ENCODE results near the gene ZNF750.

ZNF750 gene

GRCh38 chr17:82859431-82860403 lies 19.9 kb upstream of the ZNF750 start:
- no peak for DNase-seq

GRCh38 chr17:82858376-82859126 lies 18.7 kb upstream of the ZNF750 start:
- DNase-seq, result no peak

DNA sequence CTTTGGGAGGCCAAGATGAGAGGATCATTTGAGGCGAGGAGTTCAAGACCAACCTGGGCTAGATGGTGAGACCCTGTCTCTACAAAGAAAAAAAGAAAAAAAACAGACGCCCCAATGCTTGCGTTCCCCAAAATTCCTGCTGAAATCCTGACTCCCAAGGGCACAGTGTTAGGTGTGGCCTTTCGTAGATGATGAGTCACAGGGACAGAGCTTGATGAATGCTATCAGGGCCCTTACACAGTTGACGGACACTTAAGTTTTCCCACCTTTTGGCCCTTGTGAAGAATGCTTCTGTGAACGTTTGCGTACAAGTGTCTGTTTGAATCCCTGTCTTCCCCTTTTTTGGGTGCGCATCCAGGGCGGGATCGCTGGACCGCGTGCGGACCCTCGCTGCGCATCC lies 16.5 kb upstream of the ZNF750 start:
- DNase-seq, result no peak

GRCh38 chr17:82854226-82854625 lies 14.4 kb upstream of the ZNF750 start:
- no peak for DNase-seq

DNA sequence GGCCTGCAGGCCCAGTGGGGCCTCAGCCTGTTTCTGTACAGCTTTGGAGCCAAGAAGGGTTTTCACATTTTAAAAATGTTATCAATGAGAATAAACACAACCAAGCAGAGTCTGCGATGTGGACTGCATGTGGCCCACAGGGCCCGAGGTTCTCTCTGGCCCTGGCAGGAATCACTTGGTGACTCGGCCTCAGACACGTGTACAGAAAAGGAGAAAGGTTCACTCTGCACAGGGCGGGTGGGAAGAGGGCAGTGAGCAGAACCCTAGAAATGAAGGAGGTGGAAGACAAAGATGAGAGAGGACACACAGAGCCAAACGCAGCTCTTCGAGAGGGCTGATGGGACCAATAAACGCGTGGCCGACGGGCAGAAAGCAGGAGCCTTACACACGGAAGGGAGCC lies 11.6 kb upstream of the ZNF750 start:
- no peak for DNase-seq

DNA sequence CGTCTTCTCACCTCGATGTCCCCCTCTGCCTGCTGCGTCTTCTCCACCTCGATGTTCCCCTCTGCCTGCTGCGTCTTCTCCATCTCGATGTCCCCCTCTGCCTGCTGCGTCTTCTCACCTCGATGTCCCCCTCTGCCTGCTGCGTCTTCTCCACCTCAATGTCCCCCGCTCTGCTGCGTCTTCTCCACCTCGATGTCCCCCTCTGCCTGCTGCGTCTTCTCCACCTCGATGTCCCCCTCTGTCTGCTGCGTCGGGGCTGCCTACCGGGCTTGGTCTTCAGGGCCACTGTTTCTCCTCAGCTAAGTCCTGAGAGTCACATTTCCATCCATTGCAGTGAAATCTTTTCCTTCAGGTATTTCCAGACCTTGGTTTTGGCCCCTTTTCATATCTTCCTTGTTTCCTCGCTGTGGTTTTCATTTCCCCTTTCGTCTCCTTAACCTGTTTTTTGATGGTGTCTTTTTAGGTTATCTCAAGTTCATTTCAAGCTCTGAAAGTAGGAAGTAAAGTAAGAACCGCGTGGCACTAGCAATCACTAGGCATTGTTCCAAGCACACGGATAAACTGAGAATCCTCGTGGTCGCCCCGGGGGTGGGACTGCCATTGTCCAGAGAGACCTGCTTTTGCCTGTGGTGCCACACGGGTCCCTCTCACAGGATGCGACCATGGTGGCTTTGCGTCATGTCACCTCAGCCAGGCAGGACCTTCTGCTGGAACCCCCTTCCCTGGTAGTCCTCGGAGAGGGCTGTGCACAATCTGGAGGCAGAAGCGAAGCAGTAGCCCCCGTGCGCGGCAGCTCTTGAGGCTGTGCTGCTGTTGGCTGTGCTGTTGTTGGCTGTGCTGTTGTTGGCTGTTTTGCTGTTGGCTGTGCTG lies 9.5 kb upstream of the ZNF750 start:
- no peak for DNase-seq

- DNase-seq, result no peak
Observed at GRCh38 chr17:82848022-82848592, 8.3 kb upstream of the ZNF750 start.

DNA sequence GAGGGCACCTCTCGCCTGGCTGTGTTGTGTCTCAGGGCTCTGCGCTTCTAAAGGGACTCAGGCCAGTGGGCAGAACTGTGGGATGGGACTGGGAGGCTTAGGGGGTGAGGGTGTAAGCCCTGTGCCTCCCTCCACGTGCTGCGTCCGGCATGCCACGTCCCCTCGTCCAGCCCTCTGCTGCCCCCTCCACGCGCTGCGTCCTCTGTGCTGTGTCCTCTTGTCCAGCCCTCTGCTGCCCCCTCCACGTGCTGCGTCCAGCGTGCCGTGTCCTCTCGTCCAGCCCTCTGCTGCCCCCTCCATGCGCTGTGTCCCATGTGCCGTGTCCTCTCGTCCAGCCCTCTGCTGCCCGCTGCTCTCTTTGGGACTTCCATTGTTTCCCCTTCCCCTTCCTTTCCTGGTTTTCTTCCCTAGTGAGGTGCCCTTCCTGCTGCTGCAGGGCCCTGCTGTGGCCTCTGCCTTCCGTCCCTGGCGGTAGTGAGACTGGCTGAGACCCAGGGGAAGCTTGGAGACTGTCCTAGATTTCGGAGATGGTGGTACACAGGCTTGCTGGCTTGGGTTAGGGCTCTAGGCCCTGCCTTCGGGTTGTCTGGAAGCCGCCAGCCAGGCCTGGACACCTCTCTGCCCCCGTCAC lies 6.4 kb upstream of the ZNF750 start:
- DNase-seq, result no peak

DNA sequence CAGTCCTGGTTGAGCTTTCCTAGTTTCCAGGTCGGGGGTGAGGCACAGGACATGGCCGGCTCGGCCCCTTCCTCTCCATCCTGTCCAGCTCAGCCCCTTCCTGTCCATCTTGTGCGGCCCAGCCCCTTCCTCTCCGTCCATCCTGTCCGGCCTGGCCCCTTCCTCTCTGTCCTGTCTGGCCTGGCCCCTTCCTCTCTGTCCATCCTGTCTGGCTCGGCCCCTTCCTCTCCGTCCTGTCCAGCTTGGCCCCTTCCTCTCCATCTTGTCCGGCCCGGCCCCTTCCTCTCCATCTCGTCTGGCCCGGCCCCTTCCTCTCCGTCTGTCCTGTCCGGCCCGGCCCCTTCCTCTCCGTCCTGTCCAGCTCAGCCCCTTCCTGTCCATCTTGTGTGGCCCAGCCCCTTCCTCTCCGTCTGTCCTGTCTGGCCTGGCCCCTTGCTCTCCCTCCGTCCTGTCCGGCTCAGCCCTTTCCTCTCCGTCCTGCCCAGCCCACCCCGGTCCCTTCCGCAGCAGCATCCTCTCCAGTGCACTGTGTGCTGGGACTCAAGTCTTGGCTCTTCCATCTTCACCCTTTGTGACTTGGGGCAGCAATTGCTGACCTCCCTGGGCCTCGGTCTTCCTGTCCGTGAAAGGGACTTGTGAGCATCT lies 5.5 kb upstream of the ZNF750 start:
- no peak for DNase-seq

DNA sequence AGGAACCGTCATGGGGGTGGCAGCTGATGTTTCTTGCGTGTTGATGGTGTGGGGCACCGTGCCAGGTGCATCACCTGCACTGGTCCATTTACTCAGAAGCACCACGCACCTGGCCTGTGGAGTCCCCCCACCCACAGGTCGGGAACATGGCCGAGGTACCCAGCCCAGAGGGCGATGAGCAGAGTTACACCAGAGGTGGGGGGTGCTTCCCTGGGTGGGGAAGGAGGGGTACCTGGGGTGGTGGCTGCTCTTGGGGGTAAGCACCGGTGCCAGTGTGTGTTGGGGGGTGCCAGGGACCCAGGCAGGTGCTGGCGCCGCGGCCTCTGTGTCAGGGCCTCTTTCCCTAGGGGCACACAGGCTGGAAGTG lies 5.0 kb upstream of the ZNF750 start:
- no peak for DNase-seq

- DNase-seq, result no peak
Observed at GRCh38 chr17:82843904-82844680, 4.3 kb upstream of the ZNF750 start.

GRCh38 chr17:82841921-82842596 lies 2.2 kb upstream of the ZNF750 start:
- DNase-seq, result no peak

DNA sequence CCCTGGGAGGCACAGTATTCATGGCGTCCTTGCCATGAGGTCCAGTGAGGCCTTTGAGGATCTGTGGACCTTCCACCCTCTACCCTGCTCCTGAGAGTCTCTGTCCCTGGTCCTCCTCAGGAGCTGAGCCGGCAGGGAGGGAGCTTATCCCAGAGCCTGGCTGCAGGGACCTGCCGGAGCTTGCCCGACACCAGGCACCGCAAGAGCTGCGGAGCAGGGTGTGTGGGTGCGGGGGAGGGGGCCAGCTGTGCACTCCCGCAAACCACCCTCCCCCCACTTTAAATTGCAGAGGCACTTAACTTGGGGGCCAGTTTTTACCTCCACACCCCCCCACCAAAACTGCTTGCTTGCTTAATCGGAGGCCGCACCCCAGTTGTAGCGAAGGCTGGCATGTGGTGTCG lies 609 bp upstream of the ZNF750 start:
- DNase-seq, result no peak

DNA sequence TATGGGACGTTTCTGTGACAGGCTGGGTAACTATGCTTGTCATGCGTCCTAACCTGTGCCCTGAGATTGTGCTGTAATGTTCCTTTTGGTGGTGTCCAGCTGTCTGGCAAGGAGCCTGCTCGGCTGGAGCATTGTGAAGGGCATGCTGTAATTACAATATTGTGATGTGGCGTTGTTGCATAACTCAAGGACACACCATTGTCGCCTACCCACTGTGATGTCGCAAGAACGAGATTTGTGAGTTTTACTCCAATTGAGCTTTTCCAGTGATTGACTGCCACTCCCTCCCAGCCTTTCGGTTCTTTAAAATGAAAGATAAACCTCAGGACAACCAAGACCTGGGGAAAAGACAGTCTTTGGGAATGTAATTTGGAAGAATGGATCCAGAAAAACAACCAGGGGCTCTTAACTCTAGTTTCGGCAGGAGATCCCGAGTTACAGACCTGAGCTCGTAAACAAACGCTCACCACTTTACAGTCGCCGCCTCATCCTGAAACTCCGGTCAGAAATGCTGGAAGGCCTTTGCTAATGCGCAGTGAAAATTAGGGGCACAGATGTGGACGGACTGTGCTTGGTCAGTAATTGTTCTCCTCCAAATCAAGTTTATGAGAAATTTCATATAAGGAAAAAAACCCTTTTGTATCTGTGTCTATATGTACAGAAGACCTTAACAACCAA lies 1.3 kb downstream of the ZNF750 start:
- DNase-seq, result no peak

DNA sequence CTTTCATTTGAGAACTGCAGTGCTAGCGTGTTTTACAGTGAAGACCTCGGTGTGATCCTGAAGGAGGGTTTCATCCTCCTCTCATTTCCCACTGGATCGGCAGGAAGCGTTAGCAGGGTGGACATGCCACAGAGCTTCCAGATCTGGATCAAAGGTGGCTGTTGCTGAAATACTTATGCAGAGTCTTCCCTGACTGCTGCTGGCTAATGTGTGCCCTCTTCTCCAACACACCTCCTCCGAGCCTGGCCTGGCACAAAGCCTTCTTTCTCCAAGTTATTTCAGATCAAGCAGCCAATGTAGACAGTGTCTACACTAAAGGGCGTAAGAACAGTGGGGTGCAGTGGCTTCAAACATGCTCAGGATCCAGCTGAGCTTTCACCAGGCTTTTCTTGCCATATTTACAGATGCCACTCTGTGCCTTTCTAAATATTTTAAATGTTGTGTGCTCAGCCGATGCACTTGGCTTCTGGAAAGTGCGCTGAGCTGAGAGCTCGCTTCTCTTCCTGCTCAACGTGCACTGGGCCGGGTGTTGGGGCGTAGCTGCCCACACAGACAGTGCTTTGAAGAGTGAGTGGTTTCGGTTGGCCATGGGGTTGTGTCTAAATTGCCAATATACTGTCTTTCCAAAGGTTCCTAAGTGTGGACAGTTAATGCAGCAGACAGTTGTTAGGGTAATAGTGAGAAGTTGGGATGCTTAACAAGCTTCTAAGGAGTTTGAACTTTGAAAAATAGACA lies 2.1 kb downstream of the ZNF750 start:
- no peak for DNase-seq

DNA sequence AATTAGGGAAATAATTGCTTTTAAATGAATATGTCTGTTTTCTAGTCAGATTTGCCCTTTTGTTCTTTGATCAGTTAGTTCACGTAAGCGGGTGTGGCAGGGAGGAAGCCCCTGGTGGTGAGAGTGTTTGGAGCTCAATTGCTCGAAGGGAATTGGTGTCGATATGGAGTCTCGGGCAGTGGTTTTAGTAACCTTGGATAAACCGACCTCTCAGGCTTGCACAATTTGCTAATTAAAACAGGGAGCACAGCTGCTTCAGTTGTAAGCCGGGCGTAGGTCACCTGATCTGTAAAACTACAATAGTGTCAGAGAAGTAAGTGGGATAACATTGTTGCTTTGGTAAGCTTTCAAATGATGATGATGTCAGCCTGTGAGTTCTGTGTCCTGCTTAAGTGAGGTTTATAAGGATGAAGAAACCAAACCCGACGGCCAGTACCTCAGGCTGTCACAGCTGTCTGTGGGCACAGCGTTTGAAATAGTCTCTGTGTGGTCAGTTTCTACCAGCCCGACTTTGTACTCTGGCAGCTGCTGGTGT lies 2.9 kb downstream of the ZNF750 start:
- no peak for DNase-seq

DNA sequence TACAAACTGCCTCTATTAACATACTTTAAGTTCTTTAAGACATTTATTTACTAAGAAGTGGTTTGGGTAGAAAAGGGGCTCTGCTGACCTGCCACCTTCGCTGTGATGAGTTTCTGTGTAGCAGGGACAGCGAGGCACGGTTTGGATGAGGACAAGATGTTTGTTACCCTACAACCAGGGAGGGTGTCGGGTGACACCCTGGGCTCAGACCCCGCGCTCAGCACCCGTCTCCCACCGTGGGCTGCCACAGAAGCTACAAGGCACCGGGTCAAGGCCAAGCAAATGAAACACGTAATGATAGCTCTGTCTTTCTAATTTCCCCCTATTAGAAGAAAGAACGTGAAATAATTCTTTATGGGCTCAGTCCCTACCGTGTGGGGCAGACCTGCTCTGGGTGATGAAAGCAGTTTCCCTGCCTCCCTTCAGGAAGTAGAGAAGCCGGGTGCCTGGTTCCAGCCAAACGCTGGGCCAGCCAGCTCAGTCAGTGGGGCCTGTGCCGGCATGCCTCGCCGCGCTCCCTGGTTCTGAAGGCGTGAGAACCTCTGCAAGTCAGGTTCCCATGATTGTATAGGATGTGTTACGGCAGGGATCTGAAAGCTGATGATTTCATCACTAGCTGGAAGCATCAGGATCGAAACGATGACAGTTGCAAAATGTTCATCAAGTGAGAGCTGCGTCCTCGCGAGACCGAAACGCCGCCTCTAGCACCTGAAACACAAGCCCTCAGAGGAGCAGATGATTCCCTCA lies 3.9 kb downstream of the ZNF750 start:
- no peak for DNase-seq

- no peak for DNase-seq
Observed at GRCh38 chr17:82835122-82835521, 4.7 kb downstream of the ZNF750 start.
